Loucy (cell line): ENCODE data around the gene C1GALT1.

Experiments used
- EZH2phosphoT487 ChIP-seq: fragments of 200-600 bp; IDR thresholded peaks from 2 replicates; pipeline ENCODE4 v1.6.1; 2018; ENCODE audit warnings: antibody characterized with exemption, mild to moderate bottlenecking, moderate library complexity, borderline replicate concordance
- TF ChIP-seq, protein P1 (sequence below): fragments of 200-600 bp; sonication (generic); conservative IDR thresholded peaks from 2 replicates; pipeline ENCODE4 v1.5.1; 2014; ENCODE audit warnings: mild to moderate bottlenecking, antibody characterized with exemption, low read length

GRCh38 chr7:7247658-7248057, 65.3 kb downstream of the C1GALT1 start:
- TF ChIP-seq, protein P1, sequence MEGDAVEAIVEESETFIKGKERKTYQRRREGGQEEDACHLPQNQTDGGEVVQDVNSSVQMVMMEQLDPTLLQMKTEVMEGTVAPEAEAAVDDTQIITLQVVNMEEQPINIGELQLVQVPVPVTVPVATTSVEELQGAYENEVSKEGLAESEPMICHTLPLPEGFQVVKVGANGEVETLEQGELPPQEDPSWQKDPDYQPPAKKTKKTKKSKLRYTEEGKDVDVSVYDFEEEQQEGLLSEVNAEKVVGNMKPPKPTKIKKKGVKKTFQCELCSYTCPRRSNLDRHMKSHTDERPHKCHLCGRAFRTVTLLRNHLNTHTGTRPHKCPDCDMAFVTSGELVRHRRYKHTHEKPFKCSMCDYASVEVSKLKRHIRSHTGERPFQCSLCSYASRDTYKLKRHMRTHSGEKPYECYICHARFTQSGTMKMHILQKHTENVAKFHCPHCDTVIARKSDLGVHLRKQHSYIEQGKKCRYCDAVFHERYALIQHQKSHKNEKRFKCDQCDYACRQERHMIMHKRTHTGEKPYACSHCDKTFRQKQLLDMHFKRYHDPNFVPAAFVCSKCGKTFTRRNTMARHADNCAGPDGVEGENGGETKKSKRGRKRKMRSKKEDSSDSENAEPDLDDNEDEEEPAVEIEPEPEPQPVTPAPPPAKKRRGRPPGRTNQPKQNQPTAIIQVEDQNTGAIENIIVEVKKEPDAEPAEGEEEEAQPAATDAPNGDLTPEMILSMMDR, result no peak
- no peak for TF ChIP-seq EZH2phosphoT487
